HG03280 (cell line): ENCODE measurements around the gene FNBP1.

Experiments used
- ATAC-seq: cut with Tn5 transposase; IDR thresholded peaks from one replicate; pipeline ENCODE4 v1.9.1; 2021; ENCODE audit warnings: mild to moderate bottlenecking, moderate library complexity; ENCODE audit not compliant: unreplicated experiment

FNBP1 gene

GRCh38 chr9:130045725-130046450 lies 2.9 kb upstream of the FNBP1 start:
- no peak for ATAC-seq

DNA sequence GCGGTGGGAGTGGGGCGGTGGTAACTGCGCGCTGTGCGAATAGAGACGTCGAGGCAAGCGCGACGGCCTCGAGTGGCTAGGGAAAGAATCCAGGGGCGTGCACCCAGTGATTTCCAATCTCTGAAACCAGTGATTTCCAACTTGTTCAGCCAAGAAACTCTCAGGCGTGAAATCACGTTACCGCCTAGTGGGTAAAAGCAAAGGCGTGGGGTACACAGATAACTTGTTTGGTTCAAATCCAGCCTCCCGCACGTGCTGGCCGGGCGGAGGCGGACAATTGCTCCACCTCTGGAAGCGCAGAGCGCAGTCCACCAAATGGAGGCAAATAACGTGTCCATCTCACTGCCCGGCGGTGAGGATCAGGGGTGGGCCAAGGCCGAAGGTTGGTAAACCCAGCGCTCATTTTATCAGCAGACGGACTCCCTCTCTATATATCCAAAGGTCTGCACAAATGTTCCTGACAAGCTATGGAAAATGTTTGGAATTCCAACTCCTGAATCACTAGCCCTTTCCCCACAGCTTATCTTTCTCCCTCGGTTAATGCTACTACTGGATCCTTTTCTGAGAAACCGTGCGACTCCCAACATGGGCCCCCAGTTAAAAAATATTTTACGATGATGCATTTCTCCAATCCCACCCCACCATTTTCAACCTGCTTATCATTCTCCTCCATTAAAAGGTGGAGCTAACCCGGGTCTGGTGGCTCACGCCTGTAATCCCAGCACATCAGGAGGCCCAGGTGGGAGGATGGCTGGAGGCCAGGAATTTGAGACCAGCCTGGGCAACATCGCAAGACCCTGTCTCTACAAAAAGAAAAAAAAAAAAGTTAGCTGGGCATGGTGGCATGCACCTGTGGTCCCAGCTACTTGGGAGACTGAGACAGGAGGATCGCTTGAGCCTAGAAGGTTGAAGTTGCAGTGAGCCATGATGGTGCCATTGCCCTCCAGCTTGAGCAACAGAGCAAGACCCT lies 950 bp upstream of the FNBP1 start:
- ATAC-seq = no peak

DNA sequence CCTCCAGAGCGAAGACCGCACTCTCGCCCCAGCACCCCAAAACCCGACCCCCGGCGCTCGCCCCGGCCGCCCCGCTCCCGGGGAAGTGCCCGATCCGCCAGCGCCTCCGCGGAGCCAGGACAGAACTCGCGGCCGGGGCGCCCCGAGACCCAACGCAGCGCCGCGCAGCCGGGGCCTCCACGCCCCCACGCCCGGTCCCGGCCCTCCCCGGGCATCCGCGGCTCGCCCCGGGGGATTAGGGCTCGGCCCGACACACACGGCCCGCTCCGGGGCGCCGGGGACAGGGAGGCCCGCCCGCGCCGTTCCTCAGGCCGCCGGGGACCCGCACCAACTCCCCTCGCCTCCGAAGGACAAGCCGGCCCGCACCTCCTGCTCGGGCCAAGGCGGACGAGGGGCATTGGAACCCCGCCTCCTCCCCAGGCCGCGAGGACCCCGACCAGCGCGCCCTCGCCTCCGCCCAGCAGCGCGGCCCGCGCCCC lies 544 bp downstream of the FNBP1 start:
- ATAC-seq = peak; percentile 3

DNA sequence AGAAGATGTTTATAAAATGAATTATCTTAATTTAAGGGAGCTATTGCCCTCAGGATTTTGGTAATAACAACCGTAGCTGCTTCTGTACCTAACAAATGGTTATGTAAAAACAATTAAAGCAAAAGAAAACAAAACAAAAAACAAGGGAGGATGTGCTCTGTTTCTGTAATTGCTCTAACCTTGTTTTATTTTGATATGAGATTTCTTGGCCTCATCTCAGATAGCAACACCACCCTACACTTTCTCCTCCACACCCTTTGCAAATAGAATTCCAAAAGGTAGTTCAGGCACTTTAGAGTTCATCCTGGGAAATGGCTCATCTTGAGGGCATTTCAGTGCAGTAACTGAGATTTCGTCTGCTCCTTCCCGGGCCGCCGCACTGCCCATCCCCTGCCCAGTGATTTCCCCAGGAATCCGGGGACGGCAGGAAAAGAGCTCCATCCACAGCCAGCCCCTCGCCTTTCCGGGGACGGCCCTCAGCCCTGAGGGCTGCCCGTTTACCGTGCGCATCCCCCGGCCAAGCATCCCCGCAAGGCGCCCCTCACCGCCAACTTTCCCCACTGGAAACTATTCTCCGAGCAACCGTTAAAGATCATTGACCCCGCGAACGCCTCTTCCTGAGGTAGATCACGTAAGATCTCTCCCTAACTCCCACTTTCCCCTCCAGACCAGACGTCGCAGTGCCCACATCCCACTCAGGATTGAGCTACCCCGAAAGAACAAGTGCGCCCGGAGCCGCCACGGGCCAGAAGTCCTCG lies 1.2 kb downstream of the FNBP1 start:
- no peak for ATAC-seq

DNA sequence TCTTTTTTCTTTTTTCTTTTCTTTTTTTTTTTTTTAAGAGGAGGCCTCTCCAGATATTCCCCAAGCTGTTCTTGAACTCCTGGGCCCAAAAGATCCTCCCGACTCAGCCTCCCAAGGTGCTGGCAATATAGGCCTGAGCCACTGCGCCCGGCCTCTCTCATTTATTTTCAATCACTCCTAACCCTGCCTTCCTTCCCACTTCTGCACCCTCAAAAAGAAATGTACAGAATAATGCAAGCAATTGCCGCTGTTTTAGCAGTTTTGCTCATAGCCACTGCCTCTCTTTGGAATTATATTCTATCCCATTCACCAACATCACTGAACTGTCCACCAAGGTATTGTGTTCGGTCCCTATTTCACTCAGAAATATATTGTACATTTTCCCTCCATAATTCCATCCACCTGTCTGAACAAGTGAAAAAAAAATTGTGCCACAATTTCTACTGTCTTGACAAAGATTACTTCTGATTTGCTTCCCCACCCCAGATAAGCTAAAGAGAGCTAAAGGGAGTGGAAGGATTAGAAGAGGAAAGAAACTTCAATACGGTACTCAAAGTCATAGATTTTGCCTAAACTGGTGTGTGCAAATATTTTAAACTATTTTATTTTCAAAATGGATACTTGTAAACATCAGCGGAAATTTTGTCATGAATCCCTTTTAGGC lies 1.9 kb downstream of the FNBP1 start:
- no peak for ATAC-seq

GRCh38 chr9:130039528-130040147 lies 3.4 kb downstream of the FNBP1 start:
- ATAC-seq = no peak

DNA sequence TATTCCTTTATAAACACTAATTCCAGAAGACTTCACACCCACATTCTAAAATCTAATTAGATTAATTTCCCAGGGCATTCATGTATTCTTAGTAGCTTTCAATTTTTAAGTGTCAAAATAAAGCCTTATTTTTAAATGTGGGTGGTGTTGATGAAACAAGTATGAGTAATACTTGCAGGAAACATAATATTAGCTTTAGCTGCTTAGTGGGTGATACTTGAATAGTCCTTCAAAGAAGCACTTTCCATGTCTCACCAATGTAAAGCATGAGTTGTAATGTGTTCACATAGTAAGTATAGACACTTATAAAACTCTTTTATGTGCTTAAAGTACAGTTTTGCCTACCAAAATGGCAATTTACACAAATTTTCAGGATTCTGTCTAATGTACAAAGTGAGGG lies 6.9 kb downstream of the FNBP1 start:
- no peak for ATAC-seq

GRCh38 chr9:130034570-130034969 lies 8.4 kb downstream of the FNBP1 start:
- no peak for ATAC-seq

DNA sequence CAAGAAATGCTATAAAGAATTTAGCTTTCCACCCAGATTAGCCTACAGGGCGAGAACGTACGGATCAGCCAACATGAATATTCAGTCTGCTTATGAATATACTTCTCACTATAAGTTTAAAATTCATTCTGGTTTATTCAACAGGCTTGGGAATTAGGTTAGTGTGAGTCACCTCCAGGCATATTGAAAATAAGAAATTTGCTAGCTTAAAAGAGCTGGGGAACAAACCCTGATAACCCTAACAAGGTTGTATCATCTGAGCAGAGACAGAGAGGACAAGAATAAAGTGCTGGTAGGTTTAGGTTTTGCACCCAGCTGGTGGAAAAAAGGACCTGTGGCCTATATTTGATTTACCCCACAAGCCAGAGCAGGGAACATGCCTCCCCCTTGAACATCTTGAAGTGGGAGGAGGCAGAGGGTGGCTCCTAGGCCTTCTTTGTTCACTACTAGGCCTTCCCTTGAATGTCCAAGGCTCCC lies 12.3 kb downstream of the FNBP1 start:
- ATAC-seq = no peak

GRCh38 chr9:130029223-130029973 lies 13.6 kb downstream of the FNBP1 start:
- ATAC-seq = no peak

GRCh38 chr9:130028493-130029222 lies 14.3 kb downstream of the FNBP1 start:
- no peak for ATAC-seq

GRCh38 chr9:130027533-130028365 lies 15.2 kb downstream of the FNBP1 start:
- ATAC-seq = no peak

- ATAC-seq = no peak
Observed at GRCh38 chr9:130026583-130027340, 16.2 kb downstream of the FNBP1 start.

GRCh38 chr9:130024597-130024994 lies 18.4 kb downstream of the FNBP1 start:
- ATAC-seq = no peak

GRCh38 chr9:130023994-130024596 lies 18.9 kb downstream of the FNBP1 start:
- no peak for ATAC-seq

DNA sequence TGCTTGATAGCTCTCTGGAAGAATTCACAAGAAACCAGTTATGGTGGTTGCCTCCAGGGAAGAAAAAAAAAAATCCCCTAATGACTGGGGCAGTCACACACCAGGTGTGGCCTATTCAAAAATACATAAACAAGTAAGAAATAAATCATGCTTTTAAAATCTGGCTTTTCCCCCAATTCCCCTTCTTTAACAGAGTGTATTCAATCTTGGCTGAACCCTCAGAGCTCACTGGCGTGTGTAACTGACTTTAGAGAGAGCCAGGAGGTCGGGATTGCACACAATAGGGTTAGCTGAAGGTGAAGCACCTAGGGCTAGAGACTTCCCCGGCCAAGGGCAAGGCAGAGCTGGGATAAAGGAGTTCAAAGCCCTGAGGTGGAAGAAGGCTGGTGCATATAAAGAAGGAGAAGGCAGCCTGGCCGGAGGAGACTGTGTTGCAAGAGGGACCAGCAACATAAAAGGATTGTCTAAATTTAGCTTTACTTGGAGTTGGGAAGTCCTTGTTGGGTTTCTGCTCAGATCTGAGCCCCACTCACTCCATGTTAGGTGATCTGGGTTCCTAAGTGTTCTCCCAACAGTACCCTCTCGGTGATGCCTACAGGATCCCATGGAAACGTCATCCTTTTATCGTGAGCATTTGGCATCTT lies 19.7 kb downstream of the FNBP1 start:
- no peak for ATAC-seq
